Stimulated activated memory B cell treated with anti-CD40 and anti-IgM and Interleukin-4, amounts not matched to agents 10 μg/mL and 1 μg/mL and 100 μg/mL, for 72 hours (primary cell): Measurements from ENCODE around the gene PRDM15.

Experiments used
- ATAC-seq: fragments of 150-1000 bp; cut with Tn5 transposase; 2 replicates; pipeline ENCODE4 v1.10.0; 2021
- H3K27ac Mint-ChIP-seq: one replicate; pipeline ENCODE4 v1.8.0; 2022; ENCODE audit warnings: mild to moderate bottlenecking, mixed read lengths
- H3K27me3 Mint-ChIP-seq: one replicate; pipeline ENCODE4 v1.8.0; 2022; ENCODE audit warnings: mixed read lengths
- H3K36me3 Mint-ChIP-seq: one replicate; pipeline ENCODE4 v1.8.0; 2022; ENCODE audit warnings: mixed read lengths
- H3K4me1 Mint-ChIP-seq: one replicate; pipeline ENCODE4 v1.8.0; 2022; ENCODE audit warnings: mixed read lengths
- H3K4me3 Mint-ChIP-seq: one replicate; pipeline ENCODE4 v1.8.0; 2022; ENCODE audit warnings: mild to moderate bottlenecking, moderate library complexity, mixed read lengths
- H3K9me3 Mint-ChIP-seq: one replicate; pipeline ENCODE4 v1.8.0; 2022; ENCODE audit warnings: mixed read lengths

The PRDM15 gene

GRCh38 chr21:41812679-41813078, 66.5 kb downstream of the PRDM15 start:
- Mint-ChIP-seq H3K27ac (no peak overlapping the region), H3K4me3 (no peak overlapping the region), H3K9me3 (no peaks in the 10 kb centered on the region), H3K4me1 (peaks cover 10% of the 10 kb centered on the region), H3K27me3 (no peaks in the 10 kb centered on the region), H3K36me3 (peaks cover 63% of the 10 kb centered on the region)
- ATAC-seq = no peak

- H3K27me3 Mint-ChIP-seq = no peaks in the 10 kb centered on the region
- H3K4me3 Mint-ChIP-seq = no peak overlapping the region
- no peaks in the 10 kb centered on the region for H3K4me1 Mint-ChIP-seq
- no peak for ATAC-seq
- no peak overlapping the region for H3K27ac Mint-ChIP-seq
- H3K36me3 Mint-ChIP-seq = peaks cover 80% of the 10 kb centered on the region
- peaks cover 11% of the 10 kb centered on the region for H3K9me3 Mint-ChIP-seq
Observed at GRCh38 chr21:41810597-41810932, 68.6 kb downstream of the PRDM15 start.

GRCh38 chr21:41809891-41810596, 69.1 kb downstream of the PRDM15 start:
- no peak for ATAC-seq
- peaks cover 12% of the 10 kb centered on the region for H3K9me3 Mint-ChIP-seq
- no peak overlapping the region for H3K27ac Mint-ChIP-seq
- H3K4me3 Mint-ChIP-seq = no peak overlapping the region
- H3K4me1 Mint-ChIP-seq = no peaks in the 10 kb centered on the region
- H3K27me3 Mint-ChIP-seq = no peaks in the 10 kb centered on the region
- H3K36me3 Mint-ChIP-seq = peaks cover 82% of the 10 kb centered on the region

- Mint-ChIP-seq H3K27me3 (no peaks in the 10 kb centered on the region), H3K27ac (no peak overlapping the region), H3K9me3 (peaks cover 12% of the 10 kb centered on the region), H3K4me1 (no peaks in the 10 kb centered on the region), H3K4me3 (no peak overlapping the region), H3K36me3 (peaks cover 82% of the 10 kb centered on the region)
- no peak for ATAC-seq
Observed at GRCh38 chr21:41808846-41809245, 70.3 kb downstream of the PRDM15 start.

GRCh38 chr21:41808094-41808493, 71.0 kb downstream of the PRDM15 start:
- no peaks in the 10 kb centered on the region for H3K27me3 Mint-ChIP-seq
- no peak overlapping the region for H3K27ac Mint-ChIP-seq
- H3K4me3 Mint-ChIP-seq = no peak overlapping the region
- no peak for ATAC-seq
- peaks cover 12% of the 10 kb centered on the region for H3K9me3 Mint-ChIP-seq
- peaks cover 74% of the 10 kb centered on the region for H3K36me3 Mint-ChIP-seq
- no peaks in the 10 kb centered on the region for H3K4me1 Mint-ChIP-seq

GRCh38 chr21:41806773-41807172, 72.4 kb downstream of the PRDM15 start:
- H3K27me3 Mint-ChIP-seq = no peaks in the 10 kb centered on the region
- H3K4me3 Mint-ChIP-seq = no peak overlapping the region

GRCh38 chr21:41805643-41806042, 73.5 kb downstream of the PRDM15 start:
- Mint-ChIP-seq H3K27ac (no peak overlapping the region), H3K9me3 (peaks cover 12% of the 10 kb centered on the region), H3K4me1 (no peaks in the 10 kb centered on the region), H3K4me3 (no peak overlapping the region), H3K36me3 (peaks cover 69% of the 10 kb centered on the region), H3K27me3 (no peaks in the 10 kb centered on the region)
- ATAC-seq = no peak

More at GRCh38 chr21:41806773-41807172, 72.4 kb downstream of the PRDM15 start:
- H3K9me3 Mint-ChIP-seq = peaks cover 12% of the 10 kb centered on the region
- no peak for ATAC-seq
- H3K27ac Mint-ChIP-seq = no peak overlapping the region
- peaks cover 65% of the 10 kb centered on the region for H3K36me3 Mint-ChIP-seq
- no peaks in the 10 kb centered on the region for H3K4me1 Mint-ChIP-seq

- Mint-ChIP-seq H3K9me3 (peaks cover 12% of the 10 kb centered on the region), H3K4me1 (no peaks in the 10 kb centered on the region), H3K27me3 (no peaks in the 10 kb centered on the region), H3K36me3 (peaks cover 72% of the 10 kb centered on the region), H3K4me3 (no peak overlapping the region), H3K27ac (no peak overlapping the region)
- ATAC-seq = no peak
Observed at GRCh38 chr21:41805038-41805437, 74.1 kb downstream of the PRDM15 start.

GRCh38 chr21:41804381-41804780, 74.8 kb downstream of the PRDM15 start:
- no peak overlapping the region for H3K27ac Mint-ChIP-seq
- peaks cover 12% of the 10 kb centered on the region for H3K9me3 Mint-ChIP-seq
- peaks cover 74% of the 10 kb centered on the region for H3K36me3 Mint-ChIP-seq
- ATAC-seq = no peak
- no peak overlapping the region for H3K4me3 Mint-ChIP-seq
- no peaks in the 10 kb centered on the region for H3K27me3 Mint-ChIP-seq
- no peaks in the 10 kb centered on the region for H3K4me1 Mint-ChIP-seq

- Mint-ChIP-seq H3K36me3 (peaks cover 69% of the 10 kb centered on the region), H3K27ac (no peak overlapping the region), H3K4me3 (no peak overlapping the region), H3K9me3 (peaks cover 12% of the 10 kb centered on the region), H3K27me3 (no peaks in the 10 kb centered on the region), H3K4me1 (no peaks in the 10 kb centered on the region)
- no peak for ATAC-seq
Observed at GRCh38 chr21:41803316-41803715, 75.8 kb downstream of the PRDM15 start.

- Mint-ChIP-seq H3K36me3 (peaks cover 69% of the 10 kb centered on the region), H3K27ac (no peak overlapping the region), H3K4me3 (no peak overlapping the region), H3K4me1 (no peaks in the 10 kb centered on the region), H3K27me3 (no peaks in the 10 kb centered on the region), H3K9me3 (peaks cover 12% of the 10 kb centered on the region)
- no peak for ATAC-seq
Observed at GRCh38 chr21:41802684-41803083, 76.5 kb downstream of the PRDM15 start.

GRCh38 chr21:41802198-41802584, 77.0 kb downstream of the PRDM15 start:
- Mint-ChIP-seq H3K9me3 (peaks cover 12% of the 10 kb centered on the region), H3K27me3 (no peaks in the 10 kb centered on the region), H3K36me3 (peaks cover 64% of the 10 kb centered on the region), H3K4me3 (no peak overlapping the region), H3K27ac (no peak overlapping the region), H3K4me1 (no peaks in the 10 kb centered on the region)
- no peak for ATAC-seq

- peaks cover 58% of the 10 kb centered on the region for H3K36me3 Mint-ChIP-seq
- ATAC-seq = no peak
- no peaks in the 10 kb centered on the region for H3K4me1 Mint-ChIP-seq
- no peak overlapping the region for H3K4me3 Mint-ChIP-seq
- H3K9me3 Mint-ChIP-seq = peaks cover 7% of the 10 kb centered on the region
- H3K27ac Mint-ChIP-seq = no peak overlapping the region
- no peaks in the 10 kb centered on the region for H3K27me3 Mint-ChIP-seq
Observed at GRCh38 chr21:41801321-41802197, 77.6 kb downstream of the PRDM15 start.

- H3K27ac Mint-ChIP-seq = no peak overlapping the region
- ATAC-seq = no peak
- no peaks in the 10 kb centered on the region for H3K4me1 Mint-ChIP-seq
- peaks cover 53% of the 10 kb centered on the region for H3K36me3 Mint-ChIP-seq
- H3K4me3 Mint-ChIP-seq = no peak overlapping the region
- peaks cover 2% of the 10 kb centered on the region for H3K9me3 Mint-ChIP-seq
- H3K27me3 Mint-ChIP-seq = no peaks in the 10 kb centered on the region
Observed at GRCh38 chr21:41800425-41801320, 78.5 kb downstream of the PRDM15 start.

GRCh38 chr21:41799763-41800162, 79.4 kb downstream of the PRDM15 start:
- ATAC-seq = no peak
- Mint-ChIP-seq H3K4me1 (no peaks in the 10 kb centered on the region), H3K36me3 (peaks cover 44% of the 10 kb centered on the region), H3K4me3 (no peak overlapping the region), H3K27ac (no peak overlapping the region), H3K9me3 (no peaks in the 10 kb centered on the region), H3K27me3 (peaks cover under 1% of the 10 kb centered on the region)
